HL-60/S4 treated with phorbol 12-myristate 13-acetate at 8.2 ng/mL for 4 days and 3 days (cell line): ENCODE results near the gene ZKSCAN1.
"Not testable (repeated sequence)": the region's sequence is repeated elsewhere in the genome, so short reads cannot be mapped to it uniquely, and the experiment has no call there.

Experiments used
- in situ Hi-C: fragments of 300-500 bp; cut with MboI; formaldehyde crosslinking; loops from 2 replicates; pipeline ENCODE4 v1.15.0; 2022; ENCODE audit warnings: low sequenced_read_pairs

ZKSCAN1 gene

GRCh38 chr7:100015232-100016214 is at the start of gene ZKSCAN1:
TSS of gene ZKSCAN1 (plus strand) at chr7:100015596. CDS start at chr7:100023507, 7,911 bp downstream.
- in situ Hi-C loops: no loop called here

DNA sequence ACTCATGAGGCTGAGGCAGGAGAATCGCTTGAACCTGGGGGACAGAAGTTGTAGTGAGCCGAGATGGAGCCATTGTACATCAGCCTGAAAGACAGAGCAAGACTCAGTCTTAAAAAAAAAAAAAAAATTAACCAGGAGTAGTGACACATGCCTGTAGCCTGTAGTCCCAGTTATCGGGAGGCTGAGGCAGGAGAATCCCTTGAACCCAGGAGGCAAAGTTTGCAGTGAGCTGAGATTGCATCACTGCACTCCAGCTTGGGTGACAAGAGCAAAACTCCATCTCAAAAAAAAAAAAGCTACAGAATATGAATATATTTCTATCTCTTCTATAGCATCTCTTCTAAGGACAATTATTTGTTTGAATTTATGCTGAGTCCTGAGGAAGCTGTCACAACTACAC is 46.1 kb upstream of the ZKSCAN1 start:
- in situ Hi-C loops: no loop called here

DNA sequence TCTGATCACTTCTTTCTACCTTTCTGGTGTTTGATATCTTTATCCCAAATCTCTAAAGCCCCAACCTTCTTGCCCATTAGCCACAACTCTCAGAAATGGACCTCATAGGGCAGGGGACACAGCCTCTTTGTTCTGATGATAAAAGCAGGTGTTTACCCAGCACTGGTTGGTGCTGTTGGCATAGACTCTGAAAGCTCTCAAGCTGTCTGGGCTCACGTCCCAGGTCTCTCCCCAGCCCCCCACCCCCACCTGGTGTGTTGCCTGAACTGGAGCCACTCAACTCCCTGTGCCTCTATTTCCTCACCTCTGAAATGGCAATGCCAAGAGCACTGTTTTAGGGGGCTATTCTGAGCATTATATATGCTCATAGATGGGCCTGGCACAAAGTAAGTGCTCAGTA is 45.6 kb upstream of the ZKSCAN1 start:
- in situ Hi-C loops: not testable (repeated sequence)

DNA sequence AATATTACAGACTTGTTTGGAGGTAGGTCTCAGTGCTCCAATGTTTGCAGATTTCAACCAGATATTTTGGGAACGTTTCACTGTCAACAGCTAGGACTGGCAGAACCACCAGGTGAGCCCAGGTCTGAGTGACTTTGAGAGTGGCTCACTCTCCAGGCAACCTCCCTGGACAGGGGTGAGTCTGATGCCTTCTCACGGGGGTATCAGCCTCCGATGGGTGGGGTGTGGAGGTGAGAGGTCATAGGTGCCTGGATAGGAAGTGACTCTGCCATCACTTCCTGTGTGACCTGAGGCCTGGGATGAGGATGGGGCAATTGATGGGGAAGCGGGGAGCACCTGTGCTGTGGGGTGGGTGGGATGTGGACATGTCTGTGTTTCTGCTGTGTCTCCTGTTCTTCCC is 44.2 kb upstream of the ZKSCAN1 start:
- in situ Hi-C loops: no loop called here

- in situ Hi-C loops: not testable (repeated sequence)
Measured at GRCh38 chr7:99973817-99974216, 41.6 kb upstream of the ZKSCAN1 start.

DNA sequence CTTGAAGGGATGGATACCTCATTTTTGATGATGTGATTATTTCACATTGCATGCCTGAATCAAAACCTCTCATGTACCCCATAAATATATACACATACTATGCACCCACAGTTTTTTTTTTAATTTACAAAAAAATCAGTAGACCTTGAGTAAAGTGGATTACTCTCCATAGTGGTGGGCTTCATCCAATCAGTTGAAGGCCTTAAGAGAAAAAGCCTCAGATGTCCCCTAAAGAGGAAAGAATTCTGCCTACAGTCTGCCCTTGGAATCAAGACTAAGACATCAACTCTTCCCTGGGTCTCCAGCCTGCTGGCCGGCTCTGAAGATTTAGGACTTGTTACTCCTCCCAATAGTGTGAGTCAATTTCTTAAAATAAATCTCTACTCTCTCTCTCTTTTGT is 40.7 kb upstream of the ZKSCAN1 start:
- in situ Hi-C loops: no loop called here

DNA sequence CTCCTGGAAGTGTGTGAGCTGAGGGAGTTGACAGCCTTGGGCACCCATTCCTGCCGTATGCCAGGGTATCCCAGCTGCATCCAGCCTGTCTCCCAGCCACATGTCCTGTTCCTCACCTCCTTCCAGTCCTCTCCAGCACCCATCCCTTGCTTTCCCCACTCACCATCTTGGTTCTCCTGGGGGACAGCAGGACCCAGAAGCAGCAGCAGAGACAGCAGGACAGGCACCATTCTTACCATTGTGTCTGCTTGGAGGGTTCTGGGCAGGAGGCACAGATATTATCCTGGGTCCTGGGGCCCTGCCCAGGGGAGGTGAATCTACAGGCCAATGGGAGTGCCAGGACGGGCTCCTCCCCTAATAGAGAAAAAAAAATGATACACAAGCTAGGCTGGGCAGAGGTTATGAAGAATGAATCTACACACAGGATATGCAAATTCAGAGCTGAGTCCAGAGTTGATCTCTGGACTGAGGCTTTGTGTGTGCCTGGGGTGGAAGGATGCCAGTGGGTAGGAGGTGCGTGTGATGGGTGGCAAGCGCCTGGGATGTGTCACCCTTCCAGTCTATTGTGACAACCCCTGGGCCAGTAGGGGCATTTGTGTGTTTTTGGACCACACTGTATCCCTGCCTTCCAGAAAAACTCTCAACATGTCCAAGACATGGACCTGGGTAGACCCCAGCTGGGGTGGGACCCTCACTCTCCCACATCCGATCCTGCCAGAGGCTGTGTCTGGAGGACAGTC is 39.4 kb upstream of the ZKSCAN1 start, which contains the start of gene AZGP1:
Gene AZGP1, minus strand, starts transcription at position 250 of the 740 bp plus-strand sequence. Its CDS starts 11 bp downstream, at position 239.
- in situ Hi-C loops: no loop called here

DNA sequence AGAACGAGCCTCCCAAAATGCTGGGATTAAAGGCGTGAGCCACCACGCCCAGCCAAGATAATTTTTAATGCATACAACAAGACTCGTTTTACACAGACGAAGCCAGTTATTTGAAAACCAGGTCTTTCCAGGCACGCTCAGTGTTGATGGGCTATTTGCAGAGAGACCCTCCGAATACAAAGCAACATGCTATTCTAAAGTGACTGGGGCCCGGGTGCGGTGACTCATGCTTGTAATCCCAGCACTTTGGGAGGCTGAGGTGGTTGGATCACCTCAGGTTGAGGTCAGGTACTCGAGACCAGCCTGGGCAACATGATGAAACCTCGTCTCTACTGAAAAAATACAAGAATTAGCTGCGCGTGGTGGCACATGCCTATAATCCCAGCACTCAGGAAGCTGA is 38.8 kb upstream of the ZKSCAN1 start:
- in situ Hi-C loops: no loop called here

- in situ Hi-C loops: not testable (repeated sequence)
Measured at GRCh38 chr7:99979814-99980225, 35.6 kb upstream of the ZKSCAN1 start.

DNA sequence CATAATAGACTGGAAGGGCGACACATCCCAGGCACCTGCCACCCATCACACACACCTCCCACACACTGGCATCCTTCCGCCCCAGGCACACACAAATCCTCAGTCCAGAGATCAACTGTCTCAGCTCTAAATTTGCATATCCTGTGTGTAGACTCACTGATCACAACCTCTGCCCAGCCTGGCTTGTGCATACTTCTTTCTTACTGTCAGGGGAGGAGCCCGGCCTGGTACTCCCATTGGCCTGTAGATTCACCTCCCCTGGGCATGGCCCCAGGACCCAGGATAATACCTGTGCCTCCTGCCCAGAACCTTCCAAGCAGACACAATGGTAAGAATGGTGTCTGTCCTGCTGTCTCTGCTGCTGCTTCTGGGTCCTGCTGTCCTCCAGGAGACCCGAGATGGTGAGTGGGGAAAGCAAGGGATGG is 34.9 kb upstream of the ZKSCAN1 start:
- in situ Hi-C loops: not testable (repeated sequence)

DNA sequence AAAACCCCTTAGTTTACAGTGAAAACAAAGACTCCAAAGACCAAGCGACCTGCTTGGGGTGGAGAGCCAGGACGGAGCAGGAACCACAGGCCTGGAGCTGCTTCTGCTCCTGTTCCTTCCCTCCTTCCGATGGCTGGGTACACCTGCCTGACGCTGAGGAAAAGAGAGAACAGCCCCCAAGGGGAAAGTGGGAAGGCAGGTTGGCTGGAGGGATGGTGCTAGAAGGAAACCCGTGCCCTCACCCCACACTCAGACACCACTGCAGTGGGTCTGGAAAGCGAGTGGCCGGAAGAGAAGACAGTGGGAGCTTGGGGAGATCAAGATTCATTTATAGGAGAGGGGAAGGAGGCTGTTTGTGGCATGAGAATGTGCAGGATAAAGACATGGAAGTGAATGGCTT is 34.3 kb upstream of the ZKSCAN1 start:
- in situ Hi-C loops: not testable (repeated sequence)

DNA sequence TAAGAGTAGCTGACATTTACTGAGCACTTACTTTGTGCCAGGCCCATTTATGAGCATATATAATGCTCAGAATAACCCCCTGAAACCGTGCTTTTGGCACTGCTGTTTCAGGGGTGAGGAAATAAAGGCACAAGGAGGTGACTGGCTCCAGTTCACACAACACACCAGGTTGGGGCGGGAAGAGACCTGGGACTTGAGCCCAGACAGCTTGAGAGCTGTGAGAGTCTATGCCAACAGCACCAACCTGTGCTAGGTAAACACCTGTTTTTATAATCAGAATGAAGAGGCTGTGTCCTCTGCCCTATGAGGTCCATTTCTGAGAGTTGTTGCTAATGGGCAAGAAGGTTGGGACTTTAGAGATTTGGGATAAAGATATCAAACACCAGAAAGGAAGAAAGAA is 30.8 kb upstream of the ZKSCAN1 start:
- in situ Hi-C loops: no loop called here

GRCh38 chr7:99987306-99987705 is 28.1 kb upstream of the ZKSCAN1 start:
- in situ Hi-C loops: not testable (repeated sequence)

DNA sequence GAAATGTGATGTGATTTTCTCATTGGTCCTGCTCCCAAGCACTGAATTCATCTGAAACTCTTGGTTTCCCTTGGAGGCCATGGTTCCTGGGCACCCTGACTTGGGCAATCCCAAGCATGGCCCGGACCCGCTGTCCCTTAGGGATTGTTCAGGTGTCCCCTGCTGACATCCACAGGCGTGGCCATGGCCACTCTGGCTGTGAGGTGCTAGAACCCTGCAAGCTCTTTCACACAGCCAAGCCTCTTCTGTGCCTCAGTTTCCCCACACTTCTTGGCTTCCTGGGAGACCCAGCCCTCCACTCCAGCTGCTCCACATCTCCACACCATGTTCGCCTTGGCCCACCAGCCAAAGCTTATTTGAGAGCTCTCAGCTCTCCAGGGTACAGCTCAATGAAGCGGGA is 27.6 kb upstream of the ZKSCAN1 start:
- in situ Hi-C loops: no loop called here

DNA sequence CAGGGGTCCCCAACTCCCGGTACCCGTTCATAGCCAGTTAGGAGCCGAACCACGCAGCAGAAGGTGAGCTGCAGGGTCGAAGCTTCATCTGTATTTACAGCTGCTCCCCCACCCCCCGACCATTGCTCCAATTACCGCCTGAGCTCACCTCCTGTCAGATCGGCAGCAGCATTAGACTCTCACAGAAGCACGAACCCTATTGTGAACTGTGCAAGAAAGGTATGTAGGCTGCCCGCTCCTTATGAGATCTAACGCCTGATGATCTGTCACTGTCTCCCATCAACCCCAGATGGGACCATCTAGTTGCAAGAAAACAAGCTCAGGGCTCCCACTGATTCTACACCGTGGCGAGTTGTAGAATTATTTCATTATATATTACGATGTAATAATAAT is 24.9 kb upstream of the ZKSCAN1 start:
- in situ Hi-C loops: no loop called here

- in situ Hi-C loops: not testable (repeated sequence)
Measured at GRCh38 chr7:99991543-99991942, 23.9 kb upstream of the ZKSCAN1 start.

DNA sequence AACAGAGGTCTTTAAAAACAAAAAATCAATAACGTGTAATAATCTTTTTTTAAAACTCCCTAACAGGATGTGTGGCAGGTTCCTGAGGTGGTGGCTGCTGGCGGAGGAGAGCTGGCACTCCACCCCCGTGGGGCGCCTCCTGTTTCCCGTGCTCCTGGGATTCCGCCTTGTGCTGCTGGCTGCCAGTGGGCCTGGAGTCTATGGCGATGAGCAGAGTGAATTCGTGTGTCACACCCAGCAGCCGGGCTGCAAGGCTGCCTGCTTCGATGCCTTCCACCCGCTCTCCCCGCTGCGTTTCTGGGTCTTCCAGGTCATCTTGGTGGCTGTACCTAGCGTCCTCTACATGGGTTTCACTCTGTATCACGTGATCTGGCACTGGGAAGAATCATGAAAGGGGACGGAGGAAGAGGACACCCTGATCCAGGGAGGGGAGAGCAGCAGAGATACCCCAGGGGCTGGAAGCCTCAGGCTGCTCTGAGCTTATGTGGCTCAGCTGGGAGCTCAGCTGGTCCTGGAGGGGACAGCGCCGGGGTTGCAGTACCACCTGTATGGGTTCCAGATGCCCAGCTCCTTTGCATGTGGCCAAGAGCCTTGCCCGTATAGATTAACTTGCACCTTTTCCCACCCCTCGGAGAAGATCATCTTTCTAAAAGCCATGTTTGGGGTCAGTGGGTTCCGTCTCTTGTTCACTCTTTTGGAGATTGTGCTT is 22.9 kb upstream of the ZKSCAN1 start:
- in situ Hi-C loops: no loop called here

- in situ Hi-C loops: no loop called here
Measured at GRCh38 chr7:99994819-99995218, 20.6 kb upstream of the ZKSCAN1 start.

DNA sequence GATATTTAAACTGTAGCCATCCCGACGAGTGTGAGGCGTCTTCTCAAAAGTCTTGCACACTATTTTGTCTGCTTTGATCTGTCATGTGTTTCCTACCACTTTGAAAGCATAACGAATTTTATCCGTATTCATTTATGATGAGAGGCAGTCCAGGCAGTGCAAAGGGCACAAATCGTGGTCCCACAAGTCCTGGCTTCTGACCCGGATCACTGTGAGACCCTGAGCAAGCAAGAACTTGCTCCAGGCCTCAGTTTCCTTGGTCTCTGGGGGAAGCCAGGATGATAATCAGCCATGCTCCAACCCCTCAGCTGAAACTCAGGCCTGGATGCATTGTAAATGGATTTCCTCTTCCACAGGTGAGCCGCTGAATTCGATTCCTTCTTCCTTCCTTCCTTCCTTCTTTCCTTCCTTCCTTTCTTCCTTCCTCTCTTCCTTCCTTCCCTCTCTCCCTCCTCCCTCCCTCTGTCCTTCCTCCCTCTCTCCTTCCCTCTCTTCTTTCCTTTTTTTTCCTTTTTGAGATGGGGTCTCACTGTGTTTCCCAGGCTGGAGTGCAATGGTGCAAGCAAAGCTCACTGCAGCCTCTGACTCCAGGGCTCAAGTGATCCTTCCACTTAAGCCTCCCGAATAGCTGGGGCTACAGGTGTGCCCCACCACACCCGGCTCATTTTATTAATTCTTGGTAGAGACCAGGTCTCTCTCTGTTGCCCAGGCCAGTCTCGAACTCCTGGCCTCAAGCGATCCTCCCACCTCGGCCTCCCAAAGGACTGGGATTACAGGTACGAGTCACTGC is 18.4 kb upstream of the ZKSCAN1 start:
- in situ Hi-C loops: no loop called here

- in situ Hi-C loops: no loop called here
Measured at GRCh38 chr7:99997545-99998137, 17.8 kb upstream of the ZKSCAN1 start.
